ENCODE data around the gene ZNF343.

The ZNF343 gene

DNA sequence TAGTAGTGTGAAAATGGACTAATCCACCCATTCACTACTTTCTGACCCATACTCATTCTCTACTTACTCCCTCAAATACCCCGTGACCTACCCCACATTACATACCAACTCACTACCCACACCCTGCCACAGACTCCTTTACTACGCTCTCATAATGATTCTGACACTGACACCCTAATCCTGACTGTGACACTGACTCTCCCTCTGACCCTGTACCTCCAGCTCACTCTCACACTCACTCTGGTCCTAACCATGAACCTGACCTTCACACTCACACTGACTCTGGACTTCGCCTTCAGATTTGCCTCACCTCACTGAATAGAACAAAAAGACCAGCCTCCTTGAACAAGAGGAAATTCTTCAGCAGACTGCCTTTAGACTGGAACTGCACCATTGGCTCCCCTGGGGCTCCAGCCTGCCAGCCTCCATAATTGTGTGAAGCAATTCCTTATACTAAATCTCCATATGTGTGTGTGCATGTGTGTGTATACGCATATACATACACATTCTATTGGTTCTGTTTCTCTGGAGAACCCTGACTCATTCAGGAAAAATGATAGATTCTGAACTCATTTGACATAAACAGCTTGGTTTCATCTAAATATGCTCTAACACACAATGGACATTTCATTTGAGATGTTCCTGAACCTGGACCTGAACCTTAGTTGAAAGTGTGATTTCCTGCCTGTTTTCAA, 10.5 kb upstream of the ZNF343 start:
- no peak overlapping the region for H3K27ac ChIP-seq
- no peak for TF ChIP-seq ZFX (IDR thresholded peaks at IDR 0.05)
- TF ChIP-seq, protein P1, sequence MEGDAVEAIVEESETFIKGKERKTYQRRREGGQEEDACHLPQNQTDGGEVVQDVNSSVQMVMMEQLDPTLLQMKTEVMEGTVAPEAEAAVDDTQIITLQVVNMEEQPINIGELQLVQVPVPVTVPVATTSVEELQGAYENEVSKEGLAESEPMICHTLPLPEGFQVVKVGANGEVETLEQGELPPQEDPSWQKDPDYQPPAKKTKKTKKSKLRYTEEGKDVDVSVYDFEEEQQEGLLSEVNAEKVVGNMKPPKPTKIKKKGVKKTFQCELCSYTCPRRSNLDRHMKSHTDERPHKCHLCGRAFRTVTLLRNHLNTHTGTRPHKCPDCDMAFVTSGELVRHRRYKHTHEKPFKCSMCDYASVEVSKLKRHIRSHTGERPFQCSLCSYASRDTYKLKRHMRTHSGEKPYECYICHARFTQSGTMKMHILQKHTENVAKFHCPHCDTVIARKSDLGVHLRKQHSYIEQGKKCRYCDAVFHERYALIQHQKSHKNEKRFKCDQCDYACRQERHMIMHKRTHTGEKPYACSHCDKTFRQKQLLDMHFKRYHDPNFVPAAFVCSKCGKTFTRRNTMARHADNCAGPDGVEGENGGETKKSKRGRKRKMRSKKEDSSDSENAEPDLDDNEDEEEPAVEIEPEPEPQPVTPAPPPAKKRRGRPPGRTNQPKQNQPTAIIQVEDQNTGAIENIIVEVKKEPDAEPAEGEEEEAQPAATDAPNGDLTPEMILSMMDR (conservative IDR thresholded peaks at IDR 0.05) = no peak

DNA sequence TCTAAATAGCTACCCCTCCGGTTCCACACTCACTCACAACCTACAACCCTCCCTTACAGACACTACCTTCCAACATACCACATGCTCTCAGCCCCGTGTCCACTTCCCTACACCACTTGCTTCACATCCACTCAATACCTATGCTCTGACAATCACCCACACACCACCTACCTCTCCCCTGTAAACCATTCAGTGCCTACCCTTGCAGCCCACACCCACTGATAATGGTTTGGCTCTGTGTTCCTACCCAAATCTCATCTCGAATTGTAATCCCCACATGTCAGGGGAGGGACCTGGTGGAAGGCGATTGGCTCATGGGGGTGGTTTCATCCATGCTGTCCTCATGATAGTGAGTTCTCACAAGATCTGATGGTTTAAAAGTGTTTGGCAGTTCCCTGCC, 9.8 kb upstream of the ZNF343 start:
- no peak overlapping the region for H3K27ac ChIP-seq
- TF ChIP-seq, protein P1 (conservative IDR thresholded peaks at IDR 0.05) = no peak
- no peak for TF ChIP-seq ZFX (IDR thresholded peaks at IDR 0.05)

DNA sequence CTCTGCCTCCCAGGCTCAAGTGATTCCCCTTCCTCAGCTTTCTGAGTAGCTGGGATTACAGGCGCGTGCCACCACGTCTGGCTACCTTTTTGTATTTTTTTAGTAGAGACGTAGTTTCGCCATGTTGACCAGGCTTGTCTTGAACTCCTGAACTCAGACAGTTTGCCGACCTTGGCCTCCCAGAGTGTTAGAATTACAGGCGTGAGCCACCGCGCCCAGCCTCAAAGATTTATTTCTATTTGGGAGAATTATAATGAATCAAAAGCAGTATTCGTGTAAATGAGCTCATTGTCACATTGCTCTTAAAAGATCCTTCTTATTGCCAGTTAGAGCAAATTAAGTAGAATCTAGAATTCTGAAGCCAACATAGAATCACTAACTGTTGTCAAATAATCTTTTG, 9.4 kb upstream of the ZNF343 start:
- TF ChIP-seq ZFX (IDR thresholded peaks at IDR 0.05) = no peak
- TF ChIP-seq, protein P1 (conservative IDR thresholded peaks at IDR 0.05) = no peak
- H3K27ac ChIP-seq = no peak overlapping the region

DNA sequence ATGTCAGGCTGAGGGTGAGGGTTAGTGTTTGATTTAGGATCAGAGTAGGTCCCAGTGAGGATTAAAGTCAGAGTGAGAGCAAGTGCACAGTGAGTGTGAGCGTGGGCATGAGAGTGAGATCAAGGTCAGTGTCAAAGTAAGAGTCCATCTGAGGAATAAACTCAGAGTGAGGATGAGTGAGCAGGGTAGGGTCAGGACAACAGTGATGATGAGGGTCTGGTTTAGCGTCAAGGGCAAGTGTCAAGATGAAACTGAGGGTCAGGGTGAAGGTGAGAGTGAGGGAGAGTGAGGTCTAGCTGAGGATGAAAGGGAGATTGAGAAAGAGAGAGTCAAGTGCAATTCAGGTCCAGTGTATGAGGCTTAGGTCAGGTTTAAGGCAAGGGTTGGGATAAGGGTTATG, 7.7 kb upstream of the ZNF343 start:
- H3K27ac ChIP-seq = no peak overlapping the region
- TF ChIP-seq, protein P1 (conservative IDR thresholded peaks at IDR 0.05) = no peak

DNA sequence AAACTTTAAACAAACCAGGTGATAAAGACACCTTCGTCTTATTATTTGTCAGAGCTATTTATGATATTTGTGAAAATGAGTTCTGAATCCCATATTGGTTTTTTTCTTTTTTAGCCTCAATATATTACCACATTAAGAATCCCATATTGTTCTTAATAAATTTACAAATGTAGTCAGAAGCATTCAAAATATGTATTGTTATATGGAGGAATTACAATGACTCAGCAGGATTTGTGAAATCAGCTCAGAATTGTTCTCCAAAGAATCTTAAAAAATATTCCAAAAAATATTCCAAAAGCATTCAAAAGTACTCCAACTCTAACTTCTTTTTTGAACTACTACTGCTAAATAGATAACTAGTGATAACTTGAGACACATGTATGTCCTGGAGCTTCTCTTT, 6.5 kb upstream of the ZNF343 start:
- no peak overlapping the region for H3K27ac ChIP-seq

DNA sequence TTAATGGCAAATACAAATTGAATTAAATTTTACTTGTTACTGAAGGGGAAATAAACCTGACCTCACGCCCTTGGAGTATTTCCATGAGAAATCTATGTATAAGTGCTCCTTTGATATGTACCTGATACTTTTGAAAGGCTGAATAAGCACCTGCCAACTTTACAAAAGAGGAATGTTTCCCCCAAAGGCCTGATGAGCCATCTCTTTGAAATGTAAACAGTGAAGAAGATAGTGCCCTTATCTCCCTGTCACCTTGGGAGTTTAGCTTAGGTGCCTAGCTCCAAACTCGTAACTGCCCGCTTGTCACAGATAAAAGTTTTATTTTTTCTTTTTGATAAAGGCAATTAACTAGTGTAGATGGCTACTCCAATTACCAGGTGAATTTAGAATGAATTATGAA, 1.1 kb upstream of the ZNF343 start:
- H3K27ac ChIP-seq = no peak overlapping the region
- TF ChIP-seq, protein P1 (conservative IDR thresholded peaks at IDR 0.05) = no peak
- TF ChIP-seq ZFX (IDR thresholded peaks at IDR 0.05) = no peak

More for the DNA sequence above, 6.5 kb upstream of the ZNF343 start:
- TF ChIP-seq ZFX (IDR thresholded peaks at IDR 0.05) = no peak
- TF ChIP-seq, protein P1 (conservative IDR thresholded peaks at IDR 0.05) = no peak

DNA sequence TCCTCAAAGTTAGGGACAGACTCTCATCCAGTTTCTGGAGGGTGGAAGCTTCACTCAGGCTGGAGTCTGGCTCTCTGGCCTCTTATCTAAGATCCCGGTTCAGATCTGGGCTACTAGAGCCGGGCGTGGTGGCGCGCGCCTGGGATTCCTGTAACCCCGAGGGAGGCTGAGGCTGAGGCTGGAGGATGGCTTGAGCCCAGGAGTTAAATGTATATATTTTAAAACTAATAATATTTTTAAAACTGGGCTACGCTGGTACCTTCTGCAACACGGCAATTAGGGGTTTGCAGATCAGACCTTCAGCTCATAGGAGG, 710 bp upstream of the ZNF343 start:
- H3K27ac ChIP-seq = peak overlapping the region; percentile 70
- no peak for TF ChIP-seq ZFX (IDR thresholded peaks at IDR 0.05)
- TF ChIP-seq, protein P1 (conservative IDR thresholded peaks at IDR 0.05) = no peak
